Erythroblast (primary cell): ENCODE data around the gene LRP1B.

Experiments
- GATA1 ChIP-seq: IDR thresholded peaks from 2 replicates; pipeline ENCODE4 v1.6.1; 2011; ENCODE audit warnings: low read depth, mild to moderate bottlenecking, control low read depth, low read length, moderate library complexity
- POLR2A ChIP-seq: IDR thresholded peaks from 2 replicates; pipeline ENCODE4 v1.6.1; 2011; ENCODE audit warnings: mild to moderate bottlenecking, low read length

DNA sequence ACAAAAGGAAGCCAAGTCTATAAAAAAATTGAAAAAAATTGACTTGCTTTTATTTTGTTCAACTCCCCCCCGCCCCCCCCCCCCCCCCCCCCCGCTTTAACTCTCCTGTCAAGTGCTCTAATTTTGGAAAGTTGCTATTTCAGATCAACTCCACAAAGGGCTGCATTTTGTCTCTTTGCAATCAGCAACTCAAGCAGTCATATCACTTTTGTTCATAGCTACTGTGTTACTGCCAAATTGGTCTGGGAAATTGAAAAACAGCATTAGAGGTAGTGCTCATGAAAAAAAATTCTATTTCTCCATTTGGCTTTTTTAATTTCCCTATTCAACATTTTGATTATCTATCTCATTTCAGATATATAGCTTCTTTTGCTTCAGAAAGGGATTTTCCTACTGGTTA is 531.8 kb downstream of the LRP1B start:
- no peak for TF ChIP-seq POLR2A
- no peak for TF ChIP-seq GATA1
